HepG2 (cell line): ENCODE data around the gene C1GALT1C1. TPM values are rescaled to one million over a fixed set of nuclear protein-coding genes. Genes with fewer than 3 reads are reported as not detected.
A peak's percentile ranks its signal among the peaks of the same experiment; 100 is the strongest.

Source experiments
- ATAC-seq: fragments of 200-7000 bp; cut with Tn5 transposase; 3 replicates; pipeline ENCODE4 v1.9.1; 2020; ENCODE audit warnings: mild to moderate bottlenecking, moderate library complexity
- BruUV-seq: library from RNA; stranded (reverse); fragments of 400-500 nt; replicated peaks from 2 replicates; lab custom pipeline; 2021; lab: Mats Ljungman, UMichigan
- CTCF ChIA-PET: fragments of 300-600 bp; formaldehyde crosslinking; extraction: SDS; loops from one replicate; lab custom pipeline; 2021; ENCODE audit warnings: low total read pairs, inconsistent platforms, low intra/inter-chr PET ratio; lab: Yijun Ruan, JAX
- POLR2A ChIA-PET: fragments of 350-600 bp; sonication (Branson Sonifier 250); formaldehyde crosslinking; loops from one replicate; lab custom pipeline; 2020; ENCODE audit warnings: antibody characterized with exemption, inconsistent platforms; lab: Yijun Ruan, JAX
- DNase-seq: peaks from one replicate; pipeline ENCODE4 v3.0.0-alpha.2; 2015; ENCODE audit warnings: low spot score
- FAIRE-seq: peaks from 3 replicates; lab custom pipeline; 2011; peaks lifted over from hg19 to GRCh38; lab: Jason Lieb, UNC
- H2AFZ ChIP-seq: one replicate; pipeline ENCODE4 v1.6.1; 2011; ENCODE audit warnings: low read length, inconsistent platforms
- H3K27ac ChIP-seq: fragments of 300-600 bp; 3 replicates; pipeline ENCODE4 v1.8.0; 2011; ENCODE audit warnings: mixed run types, mild to moderate bottlenecking, mixed read lengths, low read length, inconsistent platforms; ENCODE audit not compliant: insufficient read depth; ENCODE audit errors: extremely low read length
- H3K27me3 ChIP-seq, 2 experiments: fragments of 200-600 bp in 1 of 2; 2 replicates in 1 of 2; 3 replicates in 1 of 2; pipeline versions ENCODE4 v1.6.0 to v1.8.0; 2011; ENCODE audit warnings: low read length in 2 of 2, mild to moderate bottlenecking in 2 of 2, moderate library complexity in 2 of 2, inconsistent platforms in 1 of 2; ENCODE audit not compliant: insufficient read depth in 2 of 2, control insufficient read depth in 1 of 2
- H3K36me3 ChIP-seq, 2 experiments: fragments of 200-600 bp in 1 of 2; replicated peaks in 1 of 2; 2 replicates in 1 of 2; 3 replicates in 1 of 2; pipeline versions ENCODE4 v1.5.1 to v1.8.0; 2011; ENCODE audit warnings: low read length in 2 of 2, inconsistent platforms in 1 of 2; ENCODE audit not compliant: insufficient read depth in 2 of 2, control insufficient read depth in 1 of 2
- H3K4me1 ChIP-seq: 2 replicates; pipeline ENCODE4 v1.5.1; 2012; ENCODE audit warnings: low read length, inconsistent platforms; ENCODE audit not compliant: insufficient read depth
- H3K4me2 ChIP-seq: 2 replicates; pipeline ENCODE4 v1.6.0; 2011; ENCODE audit warnings: low read depth, low read length, inconsistent platforms
- H3K4me3 ChIP-seq, 3 experiments: fragments of 200-600 bp in 1 of 3; sonication (generic), shearing (Covaris generic) in 1 of 3; replicated peaks in 1 of 3; 2 replicates each; pipeline ENCODE4 v1.5.1; 2011 to 2016; ENCODE audit warnings: low read length in 3 of 3, inconsistent platforms in 2 of 3, low read depth in 2 of 3, mild to moderate bottlenecking in 2 of 3, control low read depth in 1 of 3, mixed read lengths in 1 of 3; ENCODE audit not compliant: insufficient read depth in 1 of 3
- H3K79me2 ChIP-seq: one replicate; pipeline ENCODE4 v1.6.1; 2011; ENCODE audit warnings: low read length, inconsistent platforms; ENCODE audit not compliant: insufficient read depth
- H3K9ac ChIP-seq: 2 replicates; pipeline ENCODE4 v1.6.0; 2011; ENCODE audit warnings: mild to moderate bottlenecking, low read depth, low read length, inconsistent platforms; ENCODE audit not compliant: insufficient read depth
- H3K9me3 ChIP-seq: 2 replicates; pipeline ENCODE4 v1.5.1; 2012; ENCODE audit warnings: mild to moderate bottlenecking, low read length
- H4K20me1 ChIP-seq: 2 replicates; pipeline ENCODE4 v1.6.0; 2011; ENCODE audit warnings: inconsistent platforms, mild to moderate bottlenecking, low read length, moderate library complexity; ENCODE audit not compliant: insufficient read depth
- ARID2 ChIP-seq: sonication (generic); formaldehyde crosslinking; IDR thresholded peaks from 2 replicates; pipeline ENCODE4 v1.8.1; 2022; ENCODE audit warnings: mild to moderate bottlenecking, missing genetic modification reagents, borderline replicate concordance
- MAFF ChIP-seq: IDR thresholded peaks from 2 replicates; pipeline ENCODE4 v1.6.1; 2011; ENCODE audit warnings: low read depth, low read length, improper control_type of control experiment
- MAFK ChIP-seq, 2 experiments: IDR thresholded peaks in 1 of 2; conservative IDR thresholded peaks in 1 of 2; 2 replicates each; pipeline ENCODE4 v1.6.1; 2011; ENCODE audit warnings: improper control_type of control experiment in 2 of 2, low read length in 2 of 2
- MED8 ChIP-seq: sonication (generic); formaldehyde crosslinking; IDR thresholded peaks from 2 replicates; pipeline ENCODE4 v1.8.1; 2023; ENCODE audit warnings: mild to moderate bottlenecking, missing genetic modification reagents; ENCODE audit not compliant: insufficient replicate concordance
- RFX5 ChIP-seq: IDR thresholded peaks from 2 replicates; pipeline ENCODE4 v1.6.1; 2011; ENCODE audit warnings: low read depth, low read length, improper control_type of control experiment
- WGBS: methylation state at CpG from one replicate; pipeline ENCODE4 v1.1.6; 2017; ENCODE audit warnings: low lambda C conversion rate; 5-methylcytosine and 5-hydroxymethylcytosine counted together
- in situ Hi-C: cut with HindIII; loops from 2 replicates; pipeline ENCODE4 v1.10.0; 2017; ENCODE audit warnings: low pct_unique_long_range_greater_than_20kb; ENCODE audit not compliant: extremely low pct_ligation_motif_present
- intact Hi-C: fragments of 100-400 bp; cut with micrococcal nuclease; formaldehyde crosslinking; loops from one replicate; pipeline ENCODE4 v1.10.0; 2022; ENCODE audit not compliant: unreplicated experiment
- polyA plus RNA-seq, 8 experiments: library from polyadenylated mRNA; depleted of rRNA in 3 of 8; stranded (reverse) in 7 of 8; unstranded in 1 of 8; fragments of >200 nt; fragmentation: Illumina TruSeq in 4 of 8; extraction: Trizol in 4 of 8; gene quantifications; 2 replicates each; pipeline versions ENCODE4 v1.2.1 to v1.2.3, GENCODE V29; 2011 to 2016; ENCODE audit warnings: low read depth in 4 of 8, missing spikeins in 1 of 8, mixed read lengths in 1 of 8; ENCODE audit not compliant: insufficient read depth in 1 of 8
- total RNA-seq, 5 experiments: library from RNA; depleted of rRNA; stranded (reverse); fragments of >200 nt; fragmentation: Illumina TruSeq; extraction: Trizol; gene quantifications; 2 replicates each; pipeline ENCODE4 v1.2.3, GENCODE V29; 2016; ENCODE audit warnings: low read depth in 1 of 5

The C1GALT1C1 gene
- total and polyA plus RNA-seq, 2 of the 13 experiments (the other 11 are each of a cell fraction or from before 2014, with no cell fraction given) = 26.3 to 31.9 TPM

DNA sequence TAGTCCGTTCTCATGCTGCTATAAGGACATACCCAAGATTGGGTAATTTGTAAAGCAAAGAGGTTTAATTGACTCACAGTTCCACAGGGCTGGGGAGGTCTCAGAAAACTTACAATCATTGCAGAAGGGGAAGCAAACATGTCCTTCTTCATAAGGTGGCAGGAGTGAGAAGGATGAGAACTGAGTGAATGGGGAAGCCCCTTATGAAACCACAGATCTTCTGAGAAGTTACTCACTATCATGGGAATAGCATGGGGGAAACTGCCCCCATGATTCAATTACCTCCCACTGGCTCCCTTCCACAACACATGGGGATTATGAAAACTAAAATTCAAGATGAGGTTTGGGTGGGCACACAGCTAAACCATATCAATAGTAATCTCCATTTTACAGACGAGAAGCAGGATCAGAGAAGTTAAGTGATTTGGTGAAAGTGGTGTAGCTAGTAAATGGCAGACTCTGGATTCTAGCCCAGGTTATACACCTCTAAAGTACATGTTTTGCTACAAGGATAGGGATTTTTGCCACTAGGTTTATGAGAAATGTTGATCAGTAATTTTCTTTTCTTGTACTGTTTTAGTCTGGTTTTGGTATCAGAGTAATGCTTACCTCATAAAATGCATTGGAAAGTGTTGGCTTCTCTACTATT, 47.3 kb upstream of the C1GALT1C1 start:
- Histone ChIP-seq H3K27me3 (no peaks in the 10 kb centered on the region), H2AFZ (no peak overlapping the region), H3K4me1 (peaks cover 7% of the 10 kb centered on the region; the same call in 1 of the 2 replicates), H4K20me1 (no peaks in the 10 kb centered on the region), H3K4me3 (no peak overlapping the region), H3K9ac (no peak overlapping the region), H3K9me3 (no peaks in the 10 kb centered on the region), H3K4me2 (no peak overlapping the region), H3K79me2 (no peaks in the 10 kb centered on the region), H3K36me3 (no peaks in the 10 kb centered on the region), H3K27ac (no peak overlapping the region)
- ATAC-seq (no peak), FAIRE-seq (no peak), DNase-seq (no peak)
- intact Hi-C loops = loop anchor here (5.0 kb wide), 1 partner anchor 180 kb away; no protein-coding TSS in a partner anchor
- WGBS = 46% methylated on average over 2 of the region's 2 CpGs
- no peak for TF ChIP-seq ARID2 (CRISPR knock-in tag)
- in situ Hi-C loops = no loop called here
- POLR2A ChIA-PET = no interaction called here
- BruUV-seq = no TSS peak
- CTCF ChIA-PET = no interaction called here

DNA sequence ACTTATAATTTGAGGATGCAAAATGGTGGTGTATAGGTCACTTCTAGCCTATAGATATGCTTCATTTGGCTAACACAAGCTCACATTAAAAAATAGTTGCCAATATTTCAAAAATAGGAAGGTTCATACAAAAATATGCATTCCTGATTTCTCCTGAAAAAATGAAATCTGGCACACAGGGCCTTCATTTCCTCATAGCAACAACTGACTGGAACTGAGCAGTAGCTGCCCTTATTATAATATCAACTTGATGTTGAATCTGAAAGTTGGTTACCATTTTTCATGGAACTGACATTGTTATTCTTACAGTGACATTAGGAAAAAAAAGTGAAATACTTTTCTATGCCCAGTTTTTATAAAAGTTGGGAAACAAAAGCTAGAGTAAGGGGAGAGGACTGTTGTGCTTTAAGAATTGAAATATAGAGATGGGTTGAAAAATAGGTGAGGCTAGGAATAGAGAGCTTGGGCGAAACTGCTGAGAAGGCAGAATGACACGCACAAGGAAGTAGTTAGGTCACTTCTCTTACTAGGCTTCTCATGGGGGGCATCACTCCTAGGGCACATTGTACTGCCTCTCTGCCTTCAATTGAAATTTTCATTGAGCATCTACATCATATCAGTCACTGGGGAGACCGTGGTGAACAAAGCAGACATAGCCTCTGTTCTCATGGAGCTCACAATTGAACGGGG, 43.1 kb upstream of the C1GALT1C1 start:
- no TSS peak for BruUV-seq
- FAIRE-seq (no peak), ATAC-seq (no peak), DNase-seq (no peak)
- TF ChIP-seq MAFF (0 out of 2 replicates have a peak, but pooled peaks have one; percentile 28), MAFK (conservative IDR thresholded peaks at IDR 0.05 in 1 of 2, IDR thresholded peaks at IDR 0.05 in 1 of 2; ENCODE audit: low read length in 2 of 2) (peak in 1 of 2 experiments; percentile 55; a peak in 2 of 4 replicates), RFX5 (peak; percentile 77), MED8 (CRISPR knock-in tag) (no peak)
- CTCF ChIA-PET = interaction anchor here (0.6 kb wide), 1 partner anchor 156 kb away, joined by 3 read pairs; no protein-coding TSS in a partner anchor
- H3K9me3 ChIP-seq = no peaks in the 10 kb centered on the region
- peaks cover 10% of the 10 kb centered on the region; the same call in 1 of the 2 replicates for H3K4me1 ChIP-seq
- 61% methylated on average over 4 of the region's 4 CpGs for WGBS
- no peak overlapping the region for H3K4me2 ChIP-seq
- POLR2A ChIA-PET = no interaction called here
- no peak overlapping the region for H3K4me3 ChIP-seq
- H4K20me1 ChIP-seq = no peaks in the 10 kb centered on the region
- in situ Hi-C loops (no loop called here), intact Hi-C loops (no loop called here)
- H3K36me3 ChIP-seq = no peaks in the 10 kb centered on the region
- H3K27ac ChIP-seq = no peak overlapping the region
- H3K9ac ChIP-seq = no peak overlapping the region
- H3K27me3 ChIP-seq = no peaks in the 10 kb centered on the region
- H2AFZ ChIP-seq = no peak overlapping the region
- no peaks in the 10 kb centered on the region for H3K79me2 ChIP-seq
